Measurements from ENCODE around the gene TMEM120B.

DNA sequence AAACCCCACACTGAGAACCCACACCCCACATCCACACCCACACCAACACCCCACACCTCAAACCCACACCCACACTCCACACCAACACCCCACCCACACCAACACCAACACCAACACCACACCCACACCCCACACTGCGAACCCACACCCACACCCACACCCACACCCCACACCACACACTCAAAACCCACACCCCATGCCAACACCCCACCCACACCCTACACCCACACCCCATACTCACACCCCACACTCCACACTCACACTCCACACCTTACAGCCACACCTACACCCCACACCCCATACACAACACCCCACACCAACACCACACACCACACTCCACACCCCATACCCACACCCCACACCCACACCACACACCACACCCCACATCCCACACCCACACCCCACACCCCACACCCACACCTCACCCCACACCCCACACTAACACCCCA lies 38.0 kb downstream of the TMEM120B start:
- TF ChIP-seq, protein P1, sequence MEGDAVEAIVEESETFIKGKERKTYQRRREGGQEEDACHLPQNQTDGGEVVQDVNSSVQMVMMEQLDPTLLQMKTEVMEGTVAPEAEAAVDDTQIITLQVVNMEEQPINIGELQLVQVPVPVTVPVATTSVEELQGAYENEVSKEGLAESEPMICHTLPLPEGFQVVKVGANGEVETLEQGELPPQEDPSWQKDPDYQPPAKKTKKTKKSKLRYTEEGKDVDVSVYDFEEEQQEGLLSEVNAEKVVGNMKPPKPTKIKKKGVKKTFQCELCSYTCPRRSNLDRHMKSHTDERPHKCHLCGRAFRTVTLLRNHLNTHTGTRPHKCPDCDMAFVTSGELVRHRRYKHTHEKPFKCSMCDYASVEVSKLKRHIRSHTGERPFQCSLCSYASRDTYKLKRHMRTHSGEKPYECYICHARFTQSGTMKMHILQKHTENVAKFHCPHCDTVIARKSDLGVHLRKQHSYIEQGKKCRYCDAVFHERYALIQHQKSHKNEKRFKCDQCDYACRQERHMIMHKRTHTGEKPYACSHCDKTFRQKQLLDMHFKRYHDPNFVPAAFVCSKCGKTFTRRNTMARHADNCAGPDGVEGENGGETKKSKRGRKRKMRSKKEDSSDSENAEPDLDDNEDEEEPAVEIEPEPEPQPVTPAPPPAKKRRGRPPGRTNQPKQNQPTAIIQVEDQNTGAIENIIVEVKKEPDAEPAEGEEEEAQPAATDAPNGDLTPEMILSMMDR (IDR thresholded peaks at IDR 0.05) = no peak
- TF ChIP-seq POLR2A (IDR thresholded peaks at IDR 0.05) = no peak

Measured in Peyer's patch (tissue), 4 donors.